ENCODE data around the gene ATF6. TPM values are rescaled to one million over a fixed set of nuclear protein-coding genes. Genes with fewer than 3 reads are reported as not detected.

Gene ATF6
- total and polyA plus RNA-seq, 4 donors = 10.0 to 22.5 (median 13.4) TPM

DNA sequence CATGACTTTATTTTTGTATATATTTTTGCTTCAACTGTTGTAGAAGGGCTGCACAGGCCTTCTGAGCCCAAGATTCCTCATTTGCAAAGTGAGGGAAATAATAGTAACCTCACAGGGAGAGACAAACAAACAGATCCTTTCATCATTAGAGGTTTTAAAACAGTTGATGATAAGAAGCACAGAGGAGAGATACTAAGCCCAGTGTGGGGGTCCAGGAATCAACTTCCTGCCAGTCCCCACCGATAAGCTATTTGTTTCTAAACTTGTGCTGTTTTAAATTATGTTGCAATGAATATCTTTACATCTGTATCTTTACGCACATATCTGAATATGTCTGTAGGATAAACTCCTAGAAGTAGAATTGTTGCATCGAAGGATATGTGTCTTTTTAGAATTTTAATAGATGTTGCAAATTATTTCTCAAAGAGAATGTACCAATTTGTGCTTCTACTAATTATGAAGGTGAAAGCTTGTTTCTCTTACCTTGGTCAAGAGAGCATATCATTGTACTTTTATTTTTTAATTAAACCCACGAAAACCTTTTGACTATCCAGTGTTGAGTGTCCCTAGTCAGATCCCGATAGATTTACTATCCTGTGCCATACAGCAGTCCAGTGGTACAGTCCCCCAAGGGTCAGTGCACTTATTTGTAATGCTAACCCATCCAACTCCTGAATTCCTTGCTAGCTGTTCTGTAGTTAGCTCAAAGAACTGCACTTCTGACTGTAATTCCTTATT, 34.0 kb upstream of the ATF6 start:
- Histone ChIP-seq H3K27me3 (ENCODE audit: control insufficient read depth in 4 of 4, insufficient read depth in 4 of 4, low read length in 3 of 4) (no peaks in the 10 kb centered on the region), H3K4me1 (ENCODE audit: control insufficient read depth in 4 of 4, insufficient read depth in 4 of 4, low read length in 3 of 4) (peaks cover 0 to 6% (median 3%) of the 10 kb centered on the region in 4 donors), H3K27ac (ENCODE audit: low read depth in 1 of 2, low read length in 2 of 2) (no peak overlapping the region), H3K36me3 (ENCODE audit: control insufficient read depth in 4 of 4, insufficient read depth in 3 of 4, low read depth in 1 of 4, low read length in 3 of 4) (no peaks in the 10 kb centered on the region), H3K9me3 (ENCODE audit: control insufficient read depth in 4 of 4, low read length in 3 of 4) (no peaks in the 10 kb centered on the region), H3K9ac (ENCODE audit: low read depth in 1 of 2, low read length in 2 of 2) (no peak overlapping the region), H3K4me3 (ENCODE audit: low read depth in 1 of 3, low read length in 3 of 3) (no peak overlapping the region)
- no peak for DNase-seq (ENCODE audit: low spot score)
- 87% methylated on average over 5 of the region's 5 CpGs for WGBS
- TF ChIP-seq RXRA (IDR thresholded peaks at IDR 0.05) (no peak), YY1 (IDR thresholded peaks at IDR 0.05) (no peak), HNF4A (conservative IDR thresholded peaks at IDR 0.05) (no peak), NR2F2 (IDR thresholded peaks at IDR 0.05) (no peak), TAF1 (conservative IDR thresholded peaks at IDR 0.05) (no peak), FOXA1 (IDR thresholded peaks at IDR 0.05) (no peak), RAD21 (IDR thresholded peaks at IDR 0.05) (no peak), SP1 (IDR thresholded peaks at IDR 0.05) (no peak)
- TF ChIP-seq, protein P1, sequence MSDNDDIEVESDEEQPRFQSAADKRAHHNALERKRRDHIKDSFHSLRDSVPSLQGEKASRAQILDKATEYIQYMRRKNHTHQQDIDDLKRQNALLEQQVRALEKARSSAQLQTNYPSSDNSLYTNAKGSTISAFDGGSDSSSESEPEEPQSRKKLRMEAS (IDR thresholded peaks at IDR 0.05) = no peak
- TF ChIP-seq, protein P2, sequence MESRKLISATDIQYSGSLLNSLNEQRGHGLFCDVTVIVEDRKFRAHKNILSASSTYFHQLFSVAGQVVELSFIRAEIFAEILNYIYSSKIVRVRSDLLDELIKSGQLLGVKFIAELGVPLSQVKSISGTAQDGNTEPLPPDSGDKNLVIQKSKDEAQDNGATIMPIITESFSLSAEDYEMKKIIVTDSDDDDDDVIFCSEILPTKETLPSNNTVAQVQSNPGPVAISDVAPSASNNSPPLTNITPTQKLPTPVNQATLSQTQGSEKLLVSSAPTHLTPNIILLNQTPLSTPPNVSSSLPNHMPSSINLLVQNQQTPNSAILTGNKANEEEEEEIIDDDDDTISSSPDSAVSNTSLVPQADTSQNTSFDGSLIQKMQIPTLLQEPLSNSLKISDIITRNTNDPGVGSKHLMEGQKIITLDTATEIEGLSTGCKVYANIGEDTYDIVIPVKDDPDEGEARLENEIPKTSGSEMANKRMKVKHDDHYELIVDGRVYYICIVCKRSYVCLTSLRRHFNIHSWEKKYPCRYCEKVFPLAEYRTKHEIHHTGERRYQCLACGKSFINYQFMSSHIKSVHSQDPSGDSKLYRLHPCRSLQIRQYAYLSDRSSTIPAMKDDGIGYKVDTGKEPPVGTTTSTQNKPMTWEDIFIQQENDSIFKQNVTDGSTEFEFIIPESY (IDR thresholded peaks at IDR 0.05) = no peak
- TF ChIP-seq, protein P3, sequence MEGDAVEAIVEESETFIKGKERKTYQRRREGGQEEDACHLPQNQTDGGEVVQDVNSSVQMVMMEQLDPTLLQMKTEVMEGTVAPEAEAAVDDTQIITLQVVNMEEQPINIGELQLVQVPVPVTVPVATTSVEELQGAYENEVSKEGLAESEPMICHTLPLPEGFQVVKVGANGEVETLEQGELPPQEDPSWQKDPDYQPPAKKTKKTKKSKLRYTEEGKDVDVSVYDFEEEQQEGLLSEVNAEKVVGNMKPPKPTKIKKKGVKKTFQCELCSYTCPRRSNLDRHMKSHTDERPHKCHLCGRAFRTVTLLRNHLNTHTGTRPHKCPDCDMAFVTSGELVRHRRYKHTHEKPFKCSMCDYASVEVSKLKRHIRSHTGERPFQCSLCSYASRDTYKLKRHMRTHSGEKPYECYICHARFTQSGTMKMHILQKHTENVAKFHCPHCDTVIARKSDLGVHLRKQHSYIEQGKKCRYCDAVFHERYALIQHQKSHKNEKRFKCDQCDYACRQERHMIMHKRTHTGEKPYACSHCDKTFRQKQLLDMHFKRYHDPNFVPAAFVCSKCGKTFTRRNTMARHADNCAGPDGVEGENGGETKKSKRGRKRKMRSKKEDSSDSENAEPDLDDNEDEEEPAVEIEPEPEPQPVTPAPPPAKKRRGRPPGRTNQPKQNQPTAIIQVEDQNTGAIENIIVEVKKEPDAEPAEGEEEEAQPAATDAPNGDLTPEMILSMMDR (IDR thresholded peaks at IDR 0.05; ENCODE audit: low read depth, low read length, missing input control) = no peak

DNA sequence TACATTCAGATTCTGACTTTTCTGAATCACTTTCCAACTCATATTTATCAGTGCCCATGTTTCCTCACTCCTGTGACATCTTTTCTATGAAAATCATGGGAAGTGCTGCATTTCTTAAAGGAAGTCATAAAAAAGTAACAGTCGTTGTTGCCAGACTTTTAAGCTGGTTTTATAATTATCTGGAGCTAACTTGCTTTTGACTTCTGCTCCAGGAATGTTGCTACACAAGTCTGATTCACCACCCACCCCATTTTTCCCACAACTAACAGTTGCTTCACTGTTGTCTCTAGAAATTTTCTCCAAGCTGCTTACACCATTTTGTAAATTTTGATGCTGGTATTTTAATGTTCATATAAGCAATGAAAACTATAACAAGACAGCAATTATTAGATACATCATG, 32.6 kb upstream of the ATF6 start:
- DNase-seq (ENCODE audit: low spot score) = no peak
- no peaks in the 10 kb centered on the region for H3K36me3 ChIP-seq (ENCODE audit: control insufficient read depth in 4 of 4, insufficient read depth in 3 of 4, low read depth in 1 of 4, low read length in 3 of 4)
- no peaks in the 10 kb centered on the region for H3K27me3 ChIP-seq (ENCODE audit: control insufficient read depth in 4 of 4, insufficient read depth in 4 of 4, low read length in 3 of 4)
- H3K9ac ChIP-seq (ENCODE audit: low read depth in 1 of 2, low read length in 2 of 2) = no peak overlapping the region
- 47% methylated on average over 1 of the region's 1 CpG for WGBS
- H3K9me3 ChIP-seq (ENCODE audit: control insufficient read depth in 4 of 4, low read length in 3 of 4) = no peaks in the 10 kb centered on the region
- no peak for TF ChIP-seq TAF1 (conservative IDR thresholded peaks at IDR 0.05)
- TF ChIP-seq, protein P3 (IDR thresholded peaks at IDR 0.05; ENCODE audit: low read depth, low read length, missing input control) = no peak
- no peak for TF ChIP-seq HNF4A (conservative IDR thresholded peaks at IDR 0.05)
- TF ChIP-seq, protein P1 (IDR thresholded peaks at IDR 0.05) = no peak
- no peak for TF ChIP-seq FOXA2 (IDR thresholded peaks at IDR 0.05)
- TF ChIP-seq, protein P4, sequence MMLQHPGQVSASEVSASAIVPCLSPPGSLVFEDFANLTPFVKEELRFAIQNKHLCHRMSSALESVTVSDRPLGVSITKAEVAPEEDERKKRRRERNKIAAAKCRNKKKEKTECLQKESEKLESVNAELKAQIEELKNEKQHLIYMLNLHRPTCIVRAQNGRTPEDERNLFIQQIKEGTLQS (IDR thresholded peaks at IDR 0.05) = no peak
- peak; percentile 24 for TF ChIP-seq YY1 (IDR thresholded peaks at IDR 0.05)
- TF ChIP-seq HNF4G (IDR thresholded peaks at IDR 0.05) = no peak
- no peak overlapping the region for H3K27ac ChIP-seq (ENCODE audit: low read depth in 1 of 2, low read length in 2 of 2)
- no peaks in the 10 kb centered on the region for H3K4me1 ChIP-seq (ENCODE audit: control insufficient read depth in 4 of 4, insufficient read depth in 4 of 4, low read length in 3 of 4)
- no peak overlapping the region for H3K4me3 ChIP-seq (ENCODE audit: low read depth in 1 of 3, low read length in 3 of 3)

All from liver (tissue), 9 donors.